Naive thymus-derived CD8-positive, alpha-beta T cell (primary cell): Measurements from ENCODE around the gene CXCL14. TPM values are rescaled to one million over a fixed set of nuclear protein-coding genes. Genes with fewer than 3 reads are reported as not detected.

Experiments used
- ATAC-seq, 2 donors: fragments of 150-1000 bp; cut with Tn5 transposase in 1 of 2; sonication (Bioruptor Pico), chemical (Tn5 transposase) in 1 of 2; 1 replicate in 1 of 2; 2 replicates in 1 of 2; pipeline ENCODE4 v1.10.0; 2021; ENCODE audit warnings: mild to moderate bottlenecking in 2 of 2, moderate library complexity in 2 of 2
- POLR2A ChIA-PET: fragments of 350-600 bp; sonication (Branson Sonifier 250); formaldehyde crosslinking; loops from one replicate; lab custom pipeline; 2021; ENCODE audit warnings: antibody characterized with exemption; lab: Charles Lee
- DNase-seq, 10 donors: peaks; one replicate each; pipeline versions ENCODE4 v3.0.0 to v3.0.0-alpha.2; 2020 to 2022
- H3K27ac Mint-ChIP-seq, 10 donors: one replicate each; pipeline ENCODE4 v1.8.0; 2020 to 2022; ENCODE audit warnings: mild to moderate bottlenecking in 10 of 10, mixed read lengths in 10 of 10, moderate library complexity in 4 of 10, inconsistent platforms in 1 of 10
- H3K27me3 Mint-ChIP-seq, 5 donors: one replicate each; pipeline ENCODE4 v1.8.0; 2021 to 2022; ENCODE audit warnings: mixed read lengths in 5 of 5
- H3K36me3 Mint-ChIP-seq, 3 donors: one replicate each; pipeline ENCODE4 v1.8.0; 2020 to 2022; ENCODE audit warnings: mixed read lengths in 3 of 3, mild to moderate bottlenecking in 2 of 3, inconsistent platforms in 1 of 3
- H3K4me1 Mint-ChIP-seq, 4 donors: one replicate each; pipeline ENCODE4 v1.8.0; 2021 to 2022; ENCODE audit warnings: mixed read lengths in 4 of 4
- H3K4me3 Mint-ChIP-seq, 10 donors: one replicate each; pipeline ENCODE4 v1.8.0; 2020 to 2022; ENCODE audit warnings: mild to moderate bottlenecking in 10 of 10, mixed read lengths in 10 of 10, moderate library complexity in 6 of 10, inconsistent platforms in 1 of 10
- H3K9me3 Mint-ChIP-seq, 9 donors: one replicate each; pipeline ENCODE4 v1.8.0; 2020 to 2022; ENCODE audit warnings: mixed read lengths in 9 of 9, mild to moderate bottlenecking in 3 of 9, inconsistent platforms in 1 of 9, moderate library complexity in 1 of 9
- polyA plus RNA-seq, 3 donors: library from polyadenylated mRNA; unstranded; fragments of 300-500 nt; fragmentation: Illumina TruSeq; gene quantifications; one replicate each; pipeline ENCODE4 v1.2.3, GENCODE V29; 2021
- total RNA-seq, 8 experiments: library from RNA in 2 of 8; stranded (reverse) in 2 of 8; gene quantifications; one replicate each; pipeline ENCODE4 v1.2.3 and lab custom pipeline; 2021 to 2026

CXCL14 gene
- total and polyA plus RNA-seq, 5 experiments from 2014 or later: not detected

- no peaks in the 10 kb centered on the region for H3K9me3 Mint-ChIP-seq
- DNase-seq (no peak), ATAC-seq (no peak)
- H3K27me3 Mint-ChIP-seq: peaks cover 40 to 99% (median 74%) of the 10 kb centered on the region in 5 donors
- H3K4me3 Mint-ChIP-seq: peak overlapping the region in 8 of 10 donors; percentile 29 to 86 (median 73)
- POLR2A ChIA-PET: no interaction called here
- H3K27ac Mint-ChIP-seq: no peak overlapping the region
- H3K4me1 Mint-ChIP-seq: peaks cover 6 to 19% (median 16%) of the 10 kb centered on the region in 4 donors
- H3K36me3 Mint-ChIP-seq: no peaks in the 10 kb centered on the region
Measured at GRCh38 chr5:135545099-135545498, 33.7 kb downstream of the CXCL14 start.

DNA sequence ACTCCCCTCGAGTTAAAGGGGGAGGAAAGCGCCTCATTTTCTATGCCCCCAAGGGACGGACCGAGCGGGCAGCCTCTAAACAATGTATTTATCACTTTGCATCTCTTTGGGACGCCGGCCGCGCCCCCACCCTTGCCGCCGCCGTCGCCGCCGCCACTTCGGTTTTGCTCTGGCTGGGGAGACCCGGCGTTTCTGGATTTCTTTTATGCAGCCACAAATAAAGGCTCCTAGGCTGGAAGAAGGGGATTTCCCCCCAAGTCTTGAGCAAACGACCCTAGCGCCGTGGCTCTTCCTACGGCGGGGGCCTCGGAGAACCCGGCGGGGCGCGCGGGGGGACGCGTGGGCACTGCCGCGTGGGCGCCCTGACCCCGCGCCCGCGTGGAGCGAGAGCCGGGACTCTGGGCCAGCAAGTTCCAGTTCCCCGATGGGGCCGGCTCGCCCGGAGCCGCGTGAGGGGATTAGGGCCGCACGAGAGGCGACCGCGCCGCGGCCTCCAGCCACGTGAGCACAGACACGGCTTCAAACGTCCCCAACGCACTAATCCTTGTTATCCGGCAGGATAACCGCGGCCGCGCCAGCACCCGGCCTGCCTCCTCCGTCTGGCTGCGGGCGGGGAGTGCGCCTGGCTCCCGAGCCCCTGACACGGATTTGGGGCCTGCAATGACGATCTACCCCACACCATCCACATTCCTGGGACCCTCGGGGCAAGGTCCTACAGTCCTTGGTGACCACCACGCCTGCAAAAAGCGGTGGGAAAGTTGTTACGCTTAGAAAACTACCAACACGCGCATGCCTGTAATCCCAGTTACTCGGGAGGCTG is 35.1 kb downstream of the CXCL14 start:
- H3K4me3 Mint-ChIP-seq: peak overlapping the region; percentile 70 to 88 (median 83)
- no peaks in the 10 kb centered on the region for H3K9me3 Mint-ChIP-seq
- H3K4me1 Mint-ChIP-seq: peaks cover 6 to 19% (median 16%) of the 10 kb centered on the region in 4 donors
- no peaks in the 10 kb centered on the region for H3K36me3 Mint-ChIP-seq
- POLR2A ChIA-PET: no interaction called here
- peaks cover 40 to 99% (median 72%) of the 10 kb centered on the region in 5 donors for H3K27me3 Mint-ChIP-seq
- DNase-seq (no peak), ATAC-seq (peak in 1 of 2 donors; percentile 22)
- no peak overlapping the region for H3K27ac Mint-ChIP-seq

DNA sequence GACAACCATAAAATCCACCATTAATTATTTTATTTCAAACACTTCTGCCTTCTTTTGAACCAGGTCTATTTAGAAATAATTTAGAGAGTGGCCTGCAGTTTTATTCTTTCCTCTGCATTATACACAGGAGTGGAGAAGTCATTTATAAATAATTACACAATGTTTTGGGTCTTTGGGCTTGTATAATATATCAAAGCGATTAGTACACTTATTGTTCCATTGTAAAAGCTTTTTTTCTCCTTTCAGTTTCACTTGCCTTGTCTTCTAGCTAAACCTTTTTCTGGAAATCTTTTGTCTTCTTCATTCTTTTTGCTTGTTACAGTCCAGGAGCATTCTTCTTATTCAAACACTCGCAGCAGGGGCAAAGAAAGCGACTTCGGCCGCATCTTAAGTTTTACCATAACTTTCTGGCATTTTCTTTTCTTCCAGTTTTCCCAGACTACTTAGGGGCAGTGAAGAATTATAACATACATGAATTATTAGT is 35.7 kb downstream of the CXCL14 start:
- POLR2A ChIA-PET: no interaction called here
- H3K4me1 Mint-ChIP-seq: peaks cover 6 to 19% (median 16%) of the 10 kb centered on the region in 4 donors
- H3K4me3 Mint-ChIP-seq: peak overlapping the region; percentile 59 to 88 (median 75)
- no peak overlapping the region for H3K27ac Mint-ChIP-seq
- ATAC-seq: no peak
- peaks cover 43 to 99% (median 75%) of the 10 kb centered on the region in 5 donors for H3K27me3 Mint-ChIP-seq
- H3K36me3 Mint-ChIP-seq: no peaks in the 10 kb centered on the region
- no peaks in the 10 kb centered on the region for H3K9me3 Mint-ChIP-seq
- DNase-seq: no peak

- H3K4me1 Mint-ChIP-seq: peaks cover 6 to 19% (median 16%) of the 10 kb centered on the region in 4 donors
- H3K36me3 Mint-ChIP-seq: no peaks in the 10 kb centered on the region
- POLR2A ChIA-PET: no interaction called here
- no peak for ATAC-seq
- no peak overlapping the region for H3K4me3 Mint-ChIP-seq
- H3K27me3 Mint-ChIP-seq: peaks cover 48 to 99% (median 79%) of the 10 kb centered on the region in 5 donors
- DNase-seq: no peak
- no peaks in the 10 kb centered on the region for H3K9me3 Mint-ChIP-seq
- H3K27ac Mint-ChIP-seq: no peak overlapping the region
Measured at GRCh38 chr5:135541807-135542502, 36.8 kb downstream of the CXCL14 start.

DNA sequence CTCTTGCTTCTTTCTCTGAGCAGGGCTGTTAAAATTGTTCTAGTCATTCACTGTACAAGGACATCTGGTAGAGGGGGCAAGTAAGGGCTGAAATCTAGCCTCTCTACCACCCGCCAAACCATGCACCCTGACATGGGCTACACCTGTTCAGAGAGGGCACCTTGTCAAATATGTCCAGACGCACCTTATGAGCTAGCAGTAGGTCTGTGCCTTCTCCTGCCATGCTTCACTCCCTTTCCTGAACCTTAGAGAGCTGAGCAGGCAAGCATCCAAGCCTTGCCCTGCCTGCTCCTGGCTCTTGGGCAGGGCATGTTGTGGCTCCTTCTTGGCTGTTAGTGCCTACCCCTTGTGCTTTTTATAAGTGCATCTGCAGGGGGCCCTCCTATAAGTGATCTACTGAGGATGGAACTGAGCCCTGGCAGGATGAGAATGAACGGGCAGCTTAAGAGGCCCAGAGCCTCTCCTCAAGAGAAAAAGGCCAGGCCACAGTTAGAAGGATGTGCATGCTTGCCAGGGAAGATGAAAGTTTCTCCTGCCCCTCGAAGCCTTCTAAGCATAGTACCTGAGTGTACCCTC is 39.3 kb downstream of the CXCL14 start:
- Mint-ChIP-seq H3K4me1 (peaks cover 6 to 23% (median 20%) of the 10 kb centered on the region in 4 donors), H3K36me3 (no peaks in the 10 kb centered on the region), H3K27me3 (peaks cover 39 to 94% (median 72%) of the 10 kb centered on the region in 5 donors), H3K4me3 (no peak overlapping the region), H3K27ac (no peak overlapping the region), H3K9me3 (no peaks in the 10 kb centered on the region)
- ATAC-seq (no peak), DNase-seq (no peak)
- POLR2A ChIA-PET: no interaction called here

DNA sequence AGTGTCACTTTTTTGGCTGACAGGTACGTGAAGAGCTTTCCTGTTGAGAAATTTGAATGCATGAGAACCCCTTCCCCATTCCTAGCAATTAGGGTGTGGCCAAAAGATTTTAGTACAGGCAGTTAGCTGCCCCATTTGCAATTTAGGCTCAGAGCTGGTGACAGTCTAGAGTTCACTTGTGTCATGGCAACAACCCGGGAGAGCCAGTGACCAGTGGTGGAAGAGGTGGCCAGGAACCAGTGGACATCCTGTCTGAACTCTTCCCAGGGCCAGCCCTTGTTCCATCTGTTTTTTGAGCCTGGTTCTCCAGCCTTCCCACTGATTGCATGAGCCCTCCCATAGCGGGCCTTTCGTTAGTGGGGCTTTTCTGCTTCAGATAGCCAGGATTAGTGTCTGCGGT is 40.5 kb downstream of the CXCL14 start:
- no peak for DNase-seq
- Mint-ChIP-seq H3K9me3 (no peaks in the 10 kb centered on the region), H3K4me1 (peaks cover 2 to 17% (median 14%) of the 10 kb centered on the region in 4 donors), H3K36me3 (no peaks in the 10 kb centered on the region), H3K27ac (no peak overlapping the region), H3K4me3 (no peak overlapping the region), H3K27me3 (peaks cover 46 to 95% (median 77%) of the 10 kb centered on the region in 5 donors)
- ATAC-seq: no peak
- POLR2A ChIA-PET: no interaction called here

GRCh38 chr5:135537745-135538144 is 41.0 kb downstream of the CXCL14 start:
- POLR2A ChIA-PET: no interaction called here
- peaks cover 0 to 13% (median 9%) of the 10 kb centered on the region in 4 donors for H3K4me1 Mint-ChIP-seq
- ATAC-seq (no peak), DNase-seq (no peak)
- no peak overlapping the region for H3K4me3 Mint-ChIP-seq
- peaks cover 45 to 95% (median 77%) of the 10 kb centered on the region in 5 donors for H3K27me3 Mint-ChIP-seq
- no peaks in the 10 kb centered on the region for H3K36me3 Mint-ChIP-seq
- H3K9me3 Mint-ChIP-seq: no peaks in the 10 kb centered on the region
- no peak overlapping the region for H3K27ac Mint-ChIP-seq

- no peak for ATAC-seq
- POLR2A ChIA-PET: no interaction called here
Measured at GRCh38 chr5:135537271-135537670, 41.5 kb downstream of the CXCL14 start.

GRCh38 chr5:135535820-135536801 is 42.7 kb downstream of the CXCL14 start, which contains the start of gene NEUROG1:
TSS of gene NEUROG1 (minus strand) at chr5:135535964. CDS start at chr5:135535690, 274 bp downstream.
- no peaks in the 10 kb centered on the region for H3K36me3 Mint-ChIP-seq

More at GRCh38 chr5:135537271-135537670, 41.5 kb downstream of the CXCL14 start:
- Mint-ChIP-seq H3K4me1 (peaks cover 0 to 13% (median 8%) of the 10 kb centered on the region in 4 donors), H3K27ac (no peak overlapping the region), H3K36me3 (no peaks in the 10 kb centered on the region), H3K9me3 (no peaks in the 10 kb centered on the region), H3K27me3 (peaks cover 45 to 95% (median 79%) of the 10 kb centered on the region in 5 donors), H3K4me3 (no peak overlapping the region)
- no peak for DNase-seq

DNA sequence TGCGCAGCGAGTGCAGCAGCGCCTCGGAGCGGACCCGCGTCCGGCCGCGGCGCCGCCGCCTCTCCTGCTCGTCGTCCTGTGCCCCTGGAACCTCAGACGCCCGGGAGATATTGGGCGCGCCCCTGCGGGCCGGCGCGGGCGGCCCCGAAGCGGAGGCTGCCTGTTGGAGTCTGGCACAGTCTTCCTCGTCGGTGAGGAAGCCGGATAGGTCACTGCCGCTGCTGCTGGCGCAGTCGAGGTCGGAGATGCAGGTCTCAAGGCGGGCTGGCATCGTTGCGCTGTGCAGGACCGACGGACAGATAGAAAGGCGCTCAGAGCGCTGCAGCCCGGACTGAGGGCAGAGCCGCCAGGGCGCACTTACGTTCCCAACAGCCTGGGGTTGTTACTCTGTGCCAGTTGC is 43.4 kb downstream of the CXCL14 start:
- POLR2A ChIA-PET: no interaction called here
- H3K36me3 Mint-ChIP-seq: no peaks in the 10 kb centered on the region
- peaks cover 44 to 95% (median 78%) of the 10 kb centered on the region in 5 donors for H3K27me3 Mint-ChIP-seq
- H3K4me3 Mint-ChIP-seq: peak overlapping the region in 1 of 10 donors; percentile 30
- peaks cover 0 to 10% (median 8%) of the 10 kb centered on the region in 4 donors for H3K4me1 Mint-ChIP-seq
- H3K9me3 Mint-ChIP-seq: peaks cover 0 to 4% (median 0%) of the 10 kb centered on the region in 9 donors
- ATAC-seq (no peak), DNase-seq (no peak)
- H3K27ac Mint-ChIP-seq: no peak overlapping the region

More at GRCh38 chr5:135535820-135536801, 42.7 kb downstream of the CXCL14 start, which contains the start of gene NEUROG1:
- no peak for ATAC-seq
- Mint-ChIP-seq H3K4me1 (peaks cover 0 to 10% (median 8%) of the 10 kb centered on the region in 4 donors), H3K9me3 (no peaks in the 10 kb centered on the region), H3K27me3 (peaks cover 41 to 95% (median 79%) of the 10 kb centered on the region in 5 donors), H3K27ac (no peak within 1 kb of the TSS), H3K4me3 (peak within 1 kb of the TSS in 4 of 10 donors; percentile 5 to 69 (median 41))
- no peak for DNase-seq
- POLR2A ChIA-PET: no interaction called here

- H3K9me3 Mint-ChIP-seq: peaks cover 0 to 9% (median 0%) of the 10 kb centered on the region in 9 donors
- POLR2A ChIA-PET: no interaction called here
- ATAC-seq: no peak
- H3K4me1 Mint-ChIP-seq: peaks cover 0 to 10% (median 8%) of the 10 kb centered on the region in 4 donors
- peak overlapping the region in 5 of 10 donors; percentile 5 to 69 (median 41) for H3K4me3 Mint-ChIP-seq
- DNase-seq: no peak
- H3K27me3 Mint-ChIP-seq: peaks cover 42 to 95% (median 78%) of the 10 kb centered on the region in 5 donors
- H3K36me3 Mint-ChIP-seq: no peaks in the 10 kb centered on the region
- H3K27ac Mint-ChIP-seq: no peak overlapping the region
Measured at GRCh38 chr5:135534609-135535419, 44.0 kb downstream of the CXCL14 start.
